Measurements from ENCODE around the gene SF3A1.

DNA sequence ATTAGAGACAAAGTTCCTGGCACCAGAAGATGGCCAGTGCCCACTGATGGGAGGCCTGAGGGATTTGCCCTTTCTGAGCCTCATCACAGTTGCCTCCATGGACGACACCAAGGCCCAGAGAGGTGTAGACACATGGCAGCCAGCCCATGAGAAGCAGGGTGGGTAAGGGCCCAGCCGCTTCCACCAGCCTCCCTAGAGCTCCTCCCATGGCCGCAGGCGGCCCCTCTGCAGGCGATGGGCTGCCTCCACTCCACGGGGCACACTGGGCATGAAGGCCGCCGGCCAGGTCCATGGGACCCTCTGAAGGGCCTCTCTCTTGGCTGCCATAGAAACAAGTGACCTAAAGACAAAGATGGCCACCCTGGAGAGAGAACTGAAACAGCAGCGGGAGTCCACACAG is 14.6 kb upstream of the SF3A1 start:
- TF ChIP-seq POLR2A (IDR thresholded peaks at IDR 0.05; ENCODE audit: low read depth, low read length) = no peak
- TF ChIP-seq POLR2AphosphoS5 (IDR thresholded peaks at IDR 0.05; ENCODE audit: low read depth, low read length) = no peak
- TF ChIP-seq PAX5 (IDR thresholded peaks at IDR 0.05; ENCODE audit: insufficient read depth, low read length, severe bottlenecking) = no peak
